ENCODE data around the gene LONP2. TPM values are rescaled to one million over a fixed set of nuclear protein-coding genes. Genes with fewer than 3 reads are reported as not detected.

Gene LONP2
- total and polyA plus RNA-seq, 2 of the 13 experiments (the other 11 are each of a cell fraction or from before 2014, with no cell fraction given) = 39.2 to 63.3 TPM

GRCh38 chr16:48252013-48252412, 7.9 kb downstream of the LONP2 start:
- ChIA-PET CTCF (ENCODE audit: low intra/inter-chr PET ratio, low total read pairs) (no interaction called here), POLR2A (interaction anchor here (0.5 kb wide), 1 partner anchor 13 kb away, joined by 3 read pairs; no protein-coding TSS in a partner anchor)
- H3K4me1 ChIP-seq (ENCODE audit: insufficient read depth, low read length) = peaks cover 8% of the 10 kb centered on the region
- no peaks in the 10 kb centered on the region for H3K9me3 ChIP-seq (ENCODE audit: low read length)
- H2AFZ ChIP-seq (ENCODE audit: low read length) = no peak overlapping the region
- ATAC-seq (no peak), DNase-seq (ENCODE audit: low spot score) (no peak), FAIRE-seq (no peak)
- in situ Hi-C loops (cut with HindIII; ENCODE audit: extremely low pct_ligation_motif_present, low pct_unique_long_range_greater_than_20kb) (no loop called here), intact Hi-C loops (cut with micrococcal nuclease; ENCODE audit: unreplicated experiment) (no loop called here)
- H3K27me3 ChIP-seq (ENCODE audit: control insufficient read depth in 1 of 2, insufficient read depth in 2 of 2, low read length in 2 of 2) = no peaks in the 10 kb centered on the region
- H3K9ac ChIP-seq (ENCODE audit: insufficient read depth, low read depth, low read length) = no peak overlapping the region
- TF ChIP-seq RFXAP (CRISPR knock-in tag; IDR thresholded peaks at IDR 0.05; ENCODE audit: borderline replicate concordance) (no peak), ZNF512B (CRISPR knock-in tag; IDR thresholded peaks at IDR 0.05; ENCODE audit: borderline replicate concordance) (no peak), REST (IDR thresholded peaks at IDR 0.05; ENCODE audit: borderline replicate concordance in 1 of 2, low read depth in 1 of 2, low read length in 2 of 2) (no peak)
- no peaks in the 10 kb centered on the region; the same call in 1 of the 2 replicates for H4K20me1 ChIP-seq (ENCODE audit: insufficient read depth, low read length)
- BruUV-seq (replicated peaks) = no TSS peak
- H3K79me2 ChIP-seq (ENCODE audit: insufficient read depth, low read length) = peaks cover 39% of the 10 kb centered on the region
- H3K4me3 ChIP-seq (replicated peaks in 1 of 3; ENCODE audit: insufficient read depth in 1 of 3, low read depth in 2 of 3, low read length in 3 of 3) = no peak overlapping the region
- H3K4me2 ChIP-seq (ENCODE audit: low read depth, low read length) = no peak overlapping the region
- H3K27ac ChIP-seq (ENCODE audit: extremely low read length, insufficient read depth, low read length) = no peak overlapping the region
- H3K36me3 ChIP-seq (replicated peaks in 1 of 2; ENCODE audit: control insufficient read depth in 1 of 2, insufficient read depth in 2 of 2, low read length in 2 of 2) = peaks cover 13 to 45% of the 10 kb centered on the region in 2 experiments
- 97% methylated on average over 5 of the region's 5 CpGs for WGBS (ENCODE audit: low lambda C conversion rate)
